SK-N-SH treated with all-trans-retinoic acid at 6 μM for 48 hours (cell line): ENCODE measurements around the gene SCAND1.

ENCODE experiments used
- ATAC-seq: fragments of 200-7000 bp; cut with Tn5 transposase; 3 replicates; pipeline ENCODE4 v1.9.1; 2020; ENCODE audit warnings: mild to moderate bottlenecking, moderate library complexity
- BACH2 ChIP-seq: fragments of 250-450 bp; sonication (Bioruptor Pico); IDR thresholded peaks from 2 replicates; pipeline ENCODE4 v1.9.0; 2021; ENCODE audit warnings: mild to moderate bottlenecking, borderline replicate concordance
- CREB5 ChIP-seq: fragments of 250-450 bp; sonication (Bioruptor Pico); IDR thresholded peaks from 2 replicates; pipeline ENCODE4 v1.5.1; 2020; ENCODE audit warnings: low read depth, mild to moderate bottlenecking, moderate library complexity
- CSDC2 ChIP-seq: fragments of 250-450 bp; sonication (Bioruptor Pico); IDR thresholded peaks from 2 replicates; pipeline ENCODE4 v1.5.0; 2020; ENCODE audit warnings: mild to moderate bottlenecking, moderate library complexity
- CSRNP3 ChIP-seq: fragments of 250-450 bp; sonication (Bioruptor Pico); IDR thresholded peaks from 2 replicates; pipeline ENCODE4 v1.5.1; 2021; ENCODE audit warnings: mild to moderate bottlenecking, moderate library complexity
- ESRRG ChIP-seq: fragments of 250-450 bp; sonication (Bioruptor Pico); IDR thresholded peaks from 2 replicates; pipeline ENCODE4 v1.6.1; 2021; ENCODE audit warnings: mild to moderate bottlenecking
- GLIS3 ChIP-seq: fragments of 250-450 bp; sonication (Bioruptor Pico); IDR thresholded peaks from 2 replicates; pipeline ENCODE4 v1.5.0; 2020; ENCODE audit warnings: mild to moderate bottlenecking, moderate library complexity
- ISL1 ChIP-seq: fragments of 250-450 bp; sonication (Bioruptor Pico); IDR thresholded peaks from 2 replicates; pipeline ENCODE4 v2.1.2; 2022; ENCODE audit warnings: mild to moderate bottlenecking, moderate library complexity
- OSR1 ChIP-seq: fragments of 250-450 bp; sonication (Bioruptor Pico); IDR thresholded peaks from 2 replicates; pipeline ENCODE4 v1.8.0; 2022; ENCODE audit warnings: moderate library complexity, mild to moderate bottlenecking, inconsistent platforms
- PATZ1 ChIP-seq: fragments of 250-450 bp; sonication (Bioruptor Pico); IDR thresholded peaks from 2 replicates; pipeline ENCODE4 v1.8.0; 2020; ENCODE audit warnings: mild to moderate bottlenecking, moderate library complexity, borderline replicate concordance
- POU6F1 ChIP-seq: fragments of 250-450 bp; sonication (Bioruptor Pico); IDR thresholded peaks from 2 replicates; pipeline ENCODE4 v1.8.0; 2021; ENCODE audit warnings: low read depth, mild to moderate bottlenecking, moderate library complexity, borderline replicate concordance
- PPARA ChIP-seq: fragments of 250-450 bp; sonication (Bioruptor Pico); IDR thresholded peaks from 2 replicates; pipeline ENCODE4 v1.5.0; 2020; ENCODE audit warnings: mild to moderate bottlenecking, borderline replicate concordance
- RARB ChIP-seq: fragments of 250-450 bp; sonication (Bioruptor Pico); IDR thresholded peaks from 2 replicates; pipeline ENCODE4 v1.8.0; 2021; ENCODE audit warnings: mild to moderate bottlenecking, moderate library complexity
- SNAI2 ChIP-seq: fragments of 250-450 bp; sonication (Bioruptor Pico); IDR thresholded peaks from 2 replicates; pipeline ENCODE4 v1.5.0; 2020; ENCODE audit warnings: mild to moderate bottlenecking, moderate library complexity
- TCF4 ChIP-seq: fragments of 250-450 bp; sonication (Bioruptor Pico); IDR thresholded peaks from 2 replicates; pipeline ENCODE4 v1.8.0; 2021; ENCODE audit warnings: mild to moderate bottlenecking, moderate library complexity, borderline replicate concordance
- TOX ChIP-seq: fragments of 250-450 bp; sonication (Bioruptor Pico); IDR thresholded peaks from 2 replicates; pipeline ENCODE4 v1.8.0; 2021; ENCODE audit warnings: mild to moderate bottlenecking, moderate library complexity, borderline replicate concordance
- TSHZ2 ChIP-seq: fragments of 250-450 bp; sonication (Bioruptor Pico); IDR thresholded peaks from 2 replicates; pipeline ENCODE4 v1.5.0; 2020; ENCODE audit warnings: mild to moderate bottlenecking, moderate library complexity
- ZC3H10 ChIP-seq: fragments of 250-450 bp; sonication (Bioruptor Pico); IDR thresholded peaks from 2 replicates; pipeline ENCODE4 v1.5.1; 2021; ENCODE audit warnings: mild to moderate bottlenecking, moderate library complexity
- ZFP3 ChIP-seq: fragments of 250-450 bp; sonication (Bioruptor Pico); IDR thresholded peaks from 2 replicates; pipeline ENCODE4 v1.5.0; 2020; ENCODE audit warnings: mild to moderate bottlenecking, moderate library complexity
- ZFP30 ChIP-seq: fragments of 450-650 bp; formaldehyde crosslinking; IDR thresholded peaks from 2 replicates; pipeline ENCODE4 v1.5.0; 2022; ENCODE audit warnings: mild to moderate bottlenecking, moderate library complexity
- ZNF565 ChIP-seq: fragments of 450-650 bp; formaldehyde crosslinking; conservative IDR thresholded peaks from 2 replicates; pipeline ENCODE4 v1.5.0; 2020; ENCODE audit warnings: low read depth, mild to moderate bottlenecking, moderate library complexity
- ZNF70 ChIP-seq: fragments of 450-650 bp; formaldehyde crosslinking; IDR thresholded peaks from 2 replicates; pipeline ENCODE4 v1.5.0; 2020; ENCODE audit warnings: mild to moderate bottlenecking, moderate library complexity
- ZNF8 ChIP-seq: fragments of 450-650 bp; formaldehyde crosslinking; IDR thresholded peaks from 2 replicates; pipeline ENCODE4 v1.5.0; 2020; ENCODE audit warnings: mild to moderate bottlenecking, moderate library complexity

Gene SCAND1

GRCh38 chr20:35918021-35918420 is 36.3 kb downstream of the SCAND1 start:
- ATAC-seq = no peak
- TF ChIP-seq ZFP30 (no peak), ESRRG (CRISPR knock-in tag) (no peak), PATZ1 (no peak), SNAI2 (CRISPR knock-in tag) (no peak), GLIS3 (CRISPR knock-in tag) (no peak), CREB5 (CRISPR knock-in tag) (no peak), ZNF565 (CRISPR knock-in tag) (no peak), PPARA (no peak), ZNF8 (CRISPR knock-in tag) (no peak), POU6F1 (CRISPR knock-in tag) (no peak), ISL1 (CRISPR knock-in tag) (no peak), OSR1 (no peak), ZFP3 (CRISPR knock-in tag) (no peak), ZNF70 (CRISPR knock-in tag) (no peak), TCF4 (CRISPR knock-in tag) (no peak), ZC3H10 (no peak), BACH2 (no peak)

GRCh38 chr20:35917077-35917476 is 37.2 kb downstream of the SCAND1 start:
- TF ChIP-seq GLIS3 (CRISPR knock-in tag) (no peak), ZNF565 (CRISPR knock-in tag) (no peak), PPARA (no peak), CSRNP3 (CRISPR knock-in tag) (no peak), POU6F1 (CRISPR knock-in tag) (no peak), TSHZ2 (CRISPR knock-in tag) (no peak), ISL1 (CRISPR knock-in tag) (no peak), PATZ1 (no peak), BACH2 (no peak), ESRRG (CRISPR knock-in tag) (no peak), TOX (CRISPR knock-in tag) (no peak), ZFP30 (no peak), OSR1 (no peak), TCF4 (CRISPR knock-in tag) (no peak), ZFP3 (CRISPR knock-in tag) (no peak), CSDC2 (CRISPR knock-in tag) (no peak), RARB (no peak), SNAI2 (CRISPR knock-in tag) (no peak)
- ATAC-seq = no peak
